GM12872 (cell line): ENCODE data around the gene HPS3.

Source experiments
- CTCF ChIP-seq: IDR thresholded peaks from 3 replicates; pipeline ENCODE4 v1.5.1; 2011; ENCODE audit warnings: low read depth, mild to moderate bottlenecking, low read length, moderate library complexity; ENCODE audit not compliant: insufficient read depth

Gene HPS3

GRCh38 chr3:149089395-149089794, 40.0 kb upstream of the HPS3 start:
- no peak for TF ChIP-seq CTCF

- TF ChIP-seq CTCF = no peak
Measured at GRCh38 chr3:149090461-149090860, 39.0 kb upstream of the HPS3 start.

- TF ChIP-seq CTCF = no peak
Measured at GRCh38 chr3:149090907-149091306, 38.5 kb upstream of the HPS3 start.

GRCh38 chr3:149091983-149092382, 37.5 kb upstream of the HPS3 start:
- no peak for TF ChIP-seq CTCF

GRCh38 chr3:149095487-149095886, 34.0 kb upstream of the HPS3 start:
- TF ChIP-seq CTCF = no peak

GRCh38 chr3:149101154-149101553, 28.3 kb upstream of the HPS3 start:
- no peak for TF ChIP-seq CTCF

GRCh38 chr3:149101641-149102040, 27.8 kb upstream of the HPS3 start:
- no peak for TF ChIP-seq CTCF

- TF ChIP-seq CTCF = no peak
Measured at GRCh38 chr3:149104484-149104883, 25.0 kb upstream of the HPS3 start.
